Prostate gland (tissue), 2 donors: ENCODE results near the gene FBXW7. TPM values are rescaled to one million over a fixed set of nuclear protein-coding genes. Genes with fewer than 3 reads are reported as not detected.

Experiments
- DNase-seq: peaks from one replicate; pipeline ENCODE4 v3.0.0-alpha.2; 2019; ENCODE audit warnings: low spot score
- H3K27ac ChIP-seq, 2 donors: fragments of 200-600 bp; sonication (generic); 2 replicates each; pipeline ENCODE4 v1.5.1; 2017 to 2019
- H3K27me3 ChIP-seq: fragments of 200-600 bp; sonication (generic); replicated peaks from 2 replicates; pipeline ENCODE4 v1.5.1; 2019; ENCODE audit not compliant: insufficient read depth
- H3K36me3 ChIP-seq, 2 donors: fragments of 200-600 bp; sonication (generic); 1 replicate in 1 of 2; 2 replicates in 1 of 2; pipeline versions ENCODE4 v1.5.1 to v1.8.1; 2017 to 2019
- H3K4me1 ChIP-seq: fragments of 200-600 bp; sonication (generic); replicated peaks from 2 replicates; pipeline ENCODE4 v1.5.1; 2019
- H3K4me3 ChIP-seq, 2 donors: fragments of 200-600 bp; sonication (generic); 2 replicates each; pipeline ENCODE4 v1.5.1; 2017 to 2019
- H3K9me3 ChIP-seq: fragments of 200-600 bp; sonication (generic); 2 replicates; pipeline ENCODE4 v1.5.1; 2017
- CTCF ChIP-seq, 4 experiments: fragments of 200-600 bp in 2 of 4; fragments of 450-650 bp in 2 of 4; sonication (generic) in 2 of 4; IDR thresholded peaks; 1 replicate in 3 of 4; 2 replicates in 1 of 4; pipeline ENCODE4 v1.5.1; 2016 to 2019; ENCODE audit warnings: antibody characterized with exemption in 4 of 4, mild to moderate bottlenecking in 2 of 4, moderate library complexity in 2 of 4
- POLR2A ChIP-seq: fragments of 450-650 bp; IDR thresholded peaks from one replicate; pipeline ENCODE4 v1.6.1; 2016; ENCODE audit warnings: antibody characterized with exemption, mild to moderate bottlenecking
- POLR2AphosphoS5 ChIP-seq: sonication (generic); formaldehyde crosslinking; IDR thresholded peaks from one replicate; pipeline ENCODE4 v1.6.1; 2017; ENCODE audit warnings: antibody characterized with exemption
- WGBS: methylation state at CpG from one replicate; pipeline ENCODE4 v1.1.5; 2018; 5-methylcytosine and 5-hydroxymethylcytosine counted together
- intact Hi-C: fragments of 100-400 bp; cut with DNase I; formaldehyde crosslinking; loops from one replicate; pipeline ENCODE4 v1.14.2; 2022
- total RNA-seq, 2 donors: library from RNA; depleted of rRNA; stranded (reverse); fragments of >200 nt; gene quantifications; one replicate each; pipeline ENCODE4 v1.1.0, GENCODE V29; 2016

Gene FBXW7
- total RNA-seq, 2 donors from 2014 or later = 21.8 to 24.9 TPM

GRCh38 chr4:152369203-152369901 lies 166.5 kb downstream of the FBXW7 start:
- H3K4me1 ChIP-seq = no peaks in the 10 kb centered on the region
- H3K36me3 ChIP-seq = no peaks in the 10 kb centered on the region
- TF ChIP-seq POLR2A = no peak
- no peak for TF ChIP-seq POLR2AphosphoS5
- no peak for TF ChIP-seq CTCF (IDR thresholded peaks at IDR 0.05)
- 55% methylated on average over 8 of the region's 8 CpGs for WGBS
- intact Hi-C loops = no loop called here
- no peaks in the 10 kb centered on the region for H3K27me3 ChIP-seq
- no peaks in the 10 kb centered on the region for H3K9me3 ChIP-seq
- no peak overlapping the region for H3K4me3 ChIP-seq
- no peak overlapping the region for H3K27ac ChIP-seq
- DNase-seq = no peak

- H3K4me1 ChIP-seq = no peaks in the 10 kb centered on the region
- TF ChIP-seq CTCF (IDR thresholded peaks at IDR 0.05) (no peak), POLR2A (no peak)
- no peaks in the 10 kb centered on the region for H3K27me3 ChIP-seq
- no peak overlapping the region for H3K4me3 ChIP-seq
- intact Hi-C loops = no loop called here
- WGBS = 76% methylated on average over 3 of the region's 3 CpGs
- no peaks in the 10 kb centered on the region for H3K36me3 ChIP-seq
- no peak overlapping the region for H3K27ac ChIP-seq
- no peak for DNase-seq
- H3K9me3 ChIP-seq = no peaks in the 10 kb centered on the region
Measured at GRCh38 chr4:152368001-152368400, 167.9 kb downstream of the FBXW7 start.

GRCh38 chr4:152364883-152365282 lies 171.0 kb downstream of the FBXW7 start:
- H3K4me1 ChIP-seq = no peaks in the 10 kb centered on the region
- DNase-seq = no peak
- intact Hi-C loops = no loop called here
- no peaks in the 10 kb centered on the region for H3K27me3 ChIP-seq
- H3K4me3 ChIP-seq = no peak overlapping the region
- TF ChIP-seq POLR2A = no peak
- no peak for TF ChIP-seq POLR2AphosphoS5
- TF ChIP-seq CTCF (IDR thresholded peaks at IDR 0.05) = no peak
- H3K36me3 ChIP-seq = no peaks in the 10 kb centered on the region
- WGBS = 98% methylated on average over 3 of the region's 3 CpGs
- H3K9me3 ChIP-seq = no peaks in the 10 kb centered on the region
- H3K27ac ChIP-seq = no peak overlapping the region

- intact Hi-C loops = no loop called here
- no peak for DNase-seq
- Histone ChIP-seq H3K27me3 (no peaks in the 10 kb centered on the region), H3K4me3 (no peak overlapping the region), H3K27ac (no peak overlapping the region), H3K4me1 (no peaks in the 10 kb centered on the region), H3K36me3 (no peaks in the 10 kb centered on the region), H3K9me3 (no peaks in the 10 kb centered on the region)
- TF ChIP-seq CTCF (IDR thresholded peaks at IDR 0.05) (no peak), POLR2AphosphoS5 (no peak), POLR2A (no peak)
- WGBS = 66% methylated on average over 1 of the region's 1 CpG
Measured at GRCh38 chr4:152364383-152364782, 171.5 kb downstream of the FBXW7 start.

- no peaks in the 10 kb centered on the region for H3K27me3 ChIP-seq
- H3K9me3 ChIP-seq = no peaks in the 10 kb centered on the region
- H3K4me1 ChIP-seq = no peaks in the 10 kb centered on the region
- DNase-seq = no peak
- no peak overlapping the region for H3K4me3 ChIP-seq
- H3K36me3 ChIP-seq = no peaks in the 10 kb centered on the region
- 98% methylated on average over 2 of the region's 2 CpGs for WGBS
- TF ChIP-seq POLR2A (no peak), POLR2AphosphoS5 (no peak), CTCF (IDR thresholded peaks at IDR 0.05) (no peak)
- intact Hi-C loops = no loop called here
- H3K27ac ChIP-seq = no peak overlapping the region
Measured at GRCh38 chr4:152363904-152364303, 172.0 kb downstream of the FBXW7 start.
